Ectodermal cell (in vitro differentiated cells): ENCODE measurements around the gene SUGCT.

ENCODE experiments used
- H3K27ac ChIP-seq: 2 replicates; pipeline ENCODE4 v1.7.0; 2013; ENCODE audit warnings: mild to moderate bottlenecking, low read depth, low read length; ENCODE audit not compliant: insufficient read depth, poor library complexity, severe bottlenecking
- H3K27me3 ChIP-seq: 2 replicates; pipeline ENCODE4 v1.7.0; 2013; ENCODE audit warnings: mild to moderate bottlenecking, low read length; ENCODE audit not compliant: insufficient read depth, control insufficient read depth, poor library complexity, severe bottlenecking
- H3K36me3 ChIP-seq: one replicate; pipeline ENCODE4 v1.7.0; 2013; ENCODE audit warnings: low read length; ENCODE audit not compliant: control insufficient read depth, insufficient read depth
- H3K4me1 ChIP-seq: one replicate; pipeline ENCODE4 v1.7.0; 2013; ENCODE audit warnings: low read length; ENCODE audit not compliant: control insufficient read depth, insufficient read depth
- H3K4me3 ChIP-seq: 2 replicates; pipeline ENCODE4 v1.7.0; 2013; ENCODE audit warnings: low read depth, low read length, control low read depth; ENCODE audit not compliant: insufficient read depth
- H3K9me3 ChIP-seq: 2 replicates; pipeline ENCODE4 v1.7.0; 2013; ENCODE audit warnings: mild to moderate bottlenecking, low read length, moderate library complexity; ENCODE audit not compliant: control insufficient read depth
- WGBS, 2 experiments: methylation state at CpG; one replicate each; pipeline ENCODE4 v1.1.7; 2013; ENCODE audit warnings: missing lambda C conversion rate in 2 of 2; 5-methylcytosine and 5-hydroxymethylcytosine counted together

The SUGCT gene

GRCh38 chr7:40604601-40605438 lies 470.0 kb downstream of the SUGCT start:
- no peaks in the 10 kb centered on the region for H3K27me3 ChIP-seq
- no peaks in the 10 kb centered on the region for H3K4me1 ChIP-seq
- H3K9me3 ChIP-seq = no peaks in the 10 kb centered on the region
- no peak overlapping the region for H3K27ac ChIP-seq
- no peaks in the 10 kb centered on the region for H3K36me3 ChIP-seq
- WGBS, 2 experiments = 32 to 36% methylated on average over 16 to 17 of the region's 17 CpGs
- H3K4me3 ChIP-seq = no peak overlapping the region

DNA sequence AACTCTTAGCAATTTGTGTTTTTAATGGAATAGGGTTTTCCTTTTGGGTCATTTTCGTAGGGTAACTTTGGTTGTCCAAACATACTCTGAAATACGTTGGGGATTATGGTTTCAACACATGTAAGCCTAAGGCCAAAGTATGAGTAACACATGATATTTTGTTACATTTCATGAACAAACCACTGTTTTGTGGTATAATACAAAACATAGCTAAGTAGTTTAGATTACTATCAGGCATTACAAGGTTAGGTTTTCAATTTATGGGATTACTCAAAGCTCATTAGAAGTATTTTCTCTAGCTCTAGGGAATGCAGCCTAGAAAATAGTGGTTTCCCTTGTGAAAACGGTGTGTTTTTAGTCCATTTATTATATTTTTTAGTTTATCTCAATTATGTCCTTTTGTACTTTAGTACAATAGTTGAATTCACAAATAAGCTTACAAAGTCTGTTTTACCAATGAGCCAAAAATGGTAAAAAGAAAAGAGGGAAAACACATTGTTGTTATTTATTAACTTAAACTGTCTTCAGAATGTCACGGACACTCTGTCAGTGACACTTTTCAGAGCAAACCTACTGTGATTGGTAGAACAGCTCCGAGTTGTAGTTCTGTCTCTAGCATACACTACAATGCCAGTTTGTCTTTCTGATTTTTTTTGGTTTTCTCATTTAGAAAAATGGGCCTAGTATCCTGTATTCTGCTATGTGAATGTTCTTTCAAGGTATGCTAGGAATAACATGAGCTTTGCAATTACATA lies 473.7 kb downstream of the SUGCT start:
- 94 to 100% methylated on average over 4 of the region's 5 CpGs for WGBS, 2 experiments
- Histone ChIP-seq H3K4me1 (no peaks in the 10 kb centered on the region), H3K36me3 (no peaks in the 10 kb centered on the region), H3K4me3 (no peak overlapping the region), H3K27me3 (no peaks in the 10 kb centered on the region), H3K9me3 (no peaks in the 10 kb centered on the region), H3K27ac (no peak overlapping the region)

DNA sequence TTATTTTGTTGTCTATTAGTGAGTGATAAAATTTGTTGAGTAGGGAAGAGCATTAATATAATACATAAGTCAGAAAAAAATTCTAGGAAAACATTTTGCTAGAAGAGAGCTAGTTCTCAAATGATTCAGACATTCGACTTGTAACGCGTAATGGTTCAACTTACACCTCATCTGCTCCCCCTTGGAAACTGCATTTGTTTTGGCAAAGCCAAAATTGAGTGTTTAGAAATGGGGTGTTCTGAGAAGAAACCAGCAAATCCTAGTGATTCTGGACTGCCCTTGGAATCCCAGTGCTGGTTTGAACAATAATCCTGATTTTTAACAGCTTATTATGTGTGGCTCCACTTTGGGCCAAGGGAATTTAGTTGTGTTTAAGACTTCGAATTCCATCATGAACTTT lies 475.7 kb downstream of the SUGCT start:
- Histone ChIP-seq H3K36me3 (no peaks in the 10 kb centered on the region), H3K9me3 (no peaks in the 10 kb centered on the region), H3K4me1 (no peaks in the 10 kb centered on the region), H3K27me3 (no peaks in the 10 kb centered on the region), H3K27ac (no peak overlapping the region), H3K4me3 (no peak overlapping the region)
- 94 to 97% methylated on average over 4 of the region's 4 CpGs for WGBS, 2 experiments

- 100% methylated on average over 1 of the region's 2 CpGs; no CpG with 5 or more reads in 1 of the 2 experiments for WGBS, 2 experiments
- Histone ChIP-seq H3K27me3 (no peaks in the 10 kb centered on the region), H3K9me3 (no peaks in the 10 kb centered on the region), H3K27ac (no peak overlapping the region), H3K4me3 (no peak overlapping the region), H3K4me1 (no peaks in the 10 kb centered on the region), H3K36me3 (no peaks in the 10 kb centered on the region)
Measured at GRCh38 chr7:40611095-40611871, 476.5 kb downstream of the SUGCT start.

- WGBS, 2 experiments = 84 to 93% methylated on average over 2 of the region's 2 CpGs
- H3K27ac ChIP-seq = no peak overlapping the region
Measured at GRCh38 chr7:40612298-40612697, 477.5 kb downstream of the SUGCT start.

GRCh38 chr7:40619647-40620046 lies 484.8 kb downstream of the SUGCT start:
- Histone ChIP-seq H3K9me3 (no peaks in the 10 kb centered on the region), H3K27ac (no peak overlapping the region), H3K4me1 (no peaks in the 10 kb centered on the region), H3K36me3 (no peaks in the 10 kb centered on the region), H3K4me3 (no peak overlapping the region), H3K27me3 (no peaks in the 10 kb centered on the region)
- WGBS, 2 experiments = 100% methylated on average over 1 of the region's 1 CpG

More at GRCh38 chr7:40612298-40612697, 477.5 kb downstream of the SUGCT start:
- no peaks in the 10 kb centered on the region for H3K4me1 ChIP-seq
- no peaks in the 10 kb centered on the region for H3K36me3 ChIP-seq
- no peak overlapping the region for H3K4me3 ChIP-seq
- H3K9me3 ChIP-seq = no peaks in the 10 kb centered on the region
- H3K27me3 ChIP-seq = no peaks in the 10 kb centered on the region

DNA sequence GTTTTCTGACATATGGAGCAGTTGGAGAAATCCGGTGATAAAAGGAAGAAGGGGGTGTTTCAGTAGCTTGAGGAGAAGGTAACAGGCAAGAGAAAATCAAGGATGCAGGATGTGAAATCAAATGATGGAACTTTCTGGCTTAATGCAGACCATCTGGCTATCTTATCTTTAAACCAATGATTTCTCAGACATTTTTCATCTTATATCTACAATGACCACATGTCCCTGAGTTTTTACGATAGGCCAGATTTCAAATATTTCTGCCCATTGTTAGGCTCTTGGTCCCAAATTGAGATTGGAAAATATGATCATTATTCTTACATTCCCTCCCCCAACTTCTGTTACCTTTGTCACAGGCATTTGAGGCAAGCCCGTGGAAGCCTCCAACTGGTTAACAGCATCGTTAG lies 486.8 kb downstream of the SUGCT start:
- H3K4me3 ChIP-seq = no peak overlapping the region
- H3K36me3 ChIP-seq = no peaks in the 10 kb centered on the region
- no peaks in the 10 kb centered on the region for H3K27me3 ChIP-seq
- WGBS, 2 experiments = 86 to 93% methylated on average over 4 of the region's 4 CpGs
- H3K4me1 ChIP-seq = no peaks in the 10 kb centered on the region
- no peak overlapping the region for H3K27ac ChIP-seq
- H3K9me3 ChIP-seq = no peaks in the 10 kb centered on the region

GRCh38 chr7:40622941-40623501 lies 488.2 kb downstream of the SUGCT start:
- Histone ChIP-seq H3K27me3 (no peaks in the 10 kb centered on the region), H3K4me3 (no peak overlapping the region), H3K9me3 (no peaks in the 10 kb centered on the region), H3K4me1 (no peaks in the 10 kb centered on the region), H3K36me3 (no peaks in the 10 kb centered on the region), H3K27ac (no peak overlapping the region)
- 93 to 95% methylated on average over 3 of the region's 3 CpGs for WGBS, 2 experiments

DNA sequence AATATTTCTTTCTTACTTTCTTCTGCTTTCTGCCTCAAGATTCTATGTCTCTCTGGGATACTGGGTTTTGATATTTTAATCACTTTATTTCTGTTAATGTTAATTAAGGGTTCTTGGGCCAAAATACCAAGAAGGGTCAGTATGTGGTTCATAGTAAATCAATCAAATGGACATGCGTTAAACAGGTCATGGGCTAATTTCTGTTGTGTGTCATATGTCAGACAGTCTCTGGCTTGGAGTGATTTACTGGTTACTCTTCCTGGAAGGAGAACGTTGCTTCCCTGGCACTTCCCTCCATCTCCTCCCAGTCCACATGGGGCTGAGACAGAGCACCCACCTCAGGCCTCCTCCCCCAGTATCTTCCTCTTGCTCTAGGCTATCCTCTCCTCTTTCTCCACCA lies 489.1 kb downstream of the SUGCT start:
- Histone ChIP-seq H3K4me1 (no peaks in the 10 kb centered on the region), H3K27ac (no peak overlapping the region)

More for the DNA sequence above, 489.1 kb downstream of the SUGCT start:
- Histone ChIP-seq H3K9me3 (no peaks in the 10 kb centered on the region), H3K4me3 (no peak overlapping the region), H3K36me3 (no peaks in the 10 kb centered on the region), H3K27me3 (no peaks in the 10 kb centered on the region)
- 87 to 92% methylated on average over 2 of the region's 2 CpGs for WGBS, 2 experiments
